ENCODE data around the gene OSBP.

- TF ChIP-seq POLR2A (IDR thresholded peaks at IDR 0.05) (no peak), POLR2AphosphoS5 (IDR thresholded peaks at IDR 0.05) (no peak)
Measured at GRCh38 chr11:59558270-59558643, 57.3 kb downstream of the OSBP start.

All from stomach (tissue), 4 donors.